Activated CD4-positive, alpha-beta T cell treated with anti-CD3 and anti-CD28 coated beads for 1 hour (primary cell): ENCODE results near the gene GPR61.

ENCODE experiments used
- DNase-seq: peaks from one replicate; pipeline ENCODE4 v3.0.0-alpha.2; 2020

GPR61 gene

GRCh38 chr1:109573785-109574184 is 34.1 kb downstream of the GPR61 start:
- DNase-seq: no peak

DNA sequence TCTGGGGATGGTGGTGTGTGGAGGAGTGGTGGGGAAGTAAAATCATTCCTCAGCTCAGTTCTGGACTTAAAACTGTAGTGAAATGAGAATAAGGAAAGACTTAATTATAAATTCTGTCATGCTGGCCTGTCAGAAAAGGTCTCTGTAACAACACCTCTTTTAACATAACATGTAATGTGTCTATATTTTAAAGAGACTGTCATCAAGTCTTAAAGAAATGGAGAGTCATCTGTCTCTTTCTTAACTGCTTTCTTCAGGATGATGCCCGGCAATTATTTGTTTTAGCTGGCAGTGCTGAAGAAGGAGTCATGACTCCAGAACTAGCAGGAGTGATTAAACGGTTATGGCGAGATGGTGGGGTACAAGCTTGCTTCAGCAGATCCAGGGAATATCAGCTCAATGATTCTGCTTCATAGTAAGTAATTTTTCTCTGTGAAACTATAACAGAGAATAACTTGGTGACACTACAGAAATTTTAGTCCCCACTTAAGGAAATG is 39.3 kb downstream of the GPR61 start:
- DNase-seq: no peak

DNA sequence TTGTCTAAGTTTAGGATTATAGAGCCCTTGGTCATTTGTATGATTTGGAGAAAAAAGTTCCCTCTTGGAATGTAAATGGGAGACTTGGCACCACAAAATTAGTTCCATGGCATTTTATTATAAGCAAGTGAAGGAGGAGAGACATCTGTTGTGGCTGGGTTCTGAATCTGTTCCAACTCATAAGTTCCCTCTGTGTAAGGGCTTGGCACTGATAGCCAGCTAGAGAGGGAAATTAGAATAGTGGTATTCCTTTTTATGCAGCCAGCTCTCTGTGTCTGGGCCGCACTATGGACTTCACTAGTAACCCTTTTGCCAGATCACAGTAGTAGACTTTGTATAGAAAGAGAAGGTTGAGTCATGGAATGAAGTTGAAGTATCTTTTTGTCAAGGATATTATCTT is 39.8 kb downstream of the GPR61 start:
- no peak for DNase-seq

DNA sequence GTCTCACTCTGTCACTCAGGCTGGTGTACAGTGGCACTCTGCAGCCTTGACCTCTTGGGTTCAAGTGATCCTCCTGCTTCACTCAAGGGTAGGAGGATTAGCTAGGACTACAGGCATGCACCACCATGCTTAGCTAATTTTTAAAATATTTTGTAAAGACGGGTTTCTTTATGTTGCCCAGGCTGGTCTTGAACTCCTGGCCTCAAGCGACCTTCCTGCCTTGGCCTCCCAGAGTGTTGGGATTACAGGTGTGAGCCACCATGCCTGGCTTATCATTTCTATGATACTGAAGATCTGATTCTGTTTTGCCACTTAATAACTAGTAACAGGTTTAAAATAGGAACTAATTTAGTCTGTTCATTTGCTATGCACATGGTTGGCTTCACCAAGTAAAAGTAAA is 42.3 kb downstream of the GPR61 start:
- no peak for DNase-seq

DNA sequence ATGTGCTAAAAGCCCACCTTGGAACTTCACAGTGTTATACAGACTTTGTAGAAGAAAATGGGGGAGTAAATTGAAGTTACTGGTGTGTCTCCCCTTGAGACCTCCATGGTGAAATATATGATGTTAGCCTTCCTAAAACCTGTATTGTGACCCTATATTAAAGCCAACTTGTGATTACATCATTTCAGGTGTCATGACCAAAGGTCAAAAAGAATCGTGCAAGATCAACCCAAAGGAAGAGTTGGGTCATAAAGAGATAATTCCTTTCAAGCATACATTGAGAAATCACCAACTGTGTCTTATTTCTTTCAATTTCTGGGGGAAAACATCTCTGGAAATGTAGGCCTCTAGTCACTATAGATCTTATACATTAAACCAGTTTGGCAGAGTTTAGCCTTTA is 45.1 kb downstream of the GPR61 start:
- DNase-seq: no peak

GRCh38 chr1:109586055-109586454 is 46.4 kb downstream of the GPR61 start:
- no peak for DNase-seq

- no peak for DNase-seq
Observed at GRCh38 chr1:109589177-109589576, 49.5 kb downstream of the GPR61 start.

DNA sequence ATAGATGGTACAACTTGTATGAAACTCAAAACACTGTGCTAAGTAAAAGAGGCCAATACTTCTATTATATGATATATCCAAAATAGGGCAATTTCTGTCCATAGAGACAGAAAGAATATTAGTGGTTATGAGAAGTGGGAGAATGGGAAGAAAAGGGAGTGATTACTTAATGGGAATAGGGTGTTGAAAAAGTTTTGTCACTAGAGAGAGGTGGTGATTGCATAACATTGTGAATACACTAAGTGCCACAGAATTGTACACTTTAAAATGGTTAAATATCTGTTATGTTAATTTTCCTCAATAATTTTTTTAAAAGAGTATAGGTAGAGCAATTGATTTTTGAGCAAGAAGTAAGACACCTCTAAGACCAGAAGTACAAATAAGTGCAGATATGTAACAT is 50.0 kb downstream of the GPR61 start:
- no peak for DNase-seq

GRCh38 chr1:109592916-109593315 is 53.2 kb downstream of the GPR61 start:
- DNase-seq: no peak

DNA sequence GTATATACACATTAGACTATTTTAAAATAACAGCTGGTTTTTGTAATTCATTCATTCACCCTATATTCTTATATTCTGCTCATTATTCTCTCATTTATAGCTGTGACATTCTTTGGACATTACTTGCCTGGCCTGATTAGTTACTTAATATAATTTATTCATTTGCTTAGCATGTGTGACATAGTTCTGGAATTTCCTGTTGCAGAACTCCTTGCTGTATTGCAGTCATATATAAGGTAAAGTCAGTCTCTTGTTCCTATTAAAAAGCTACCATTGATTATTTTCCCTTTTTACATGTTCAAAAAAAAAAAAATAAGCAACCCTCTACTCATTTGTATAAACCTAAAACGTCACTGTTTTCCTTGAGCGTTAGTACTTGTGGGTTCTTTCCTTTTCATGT is 55.9 kb downstream of the GPR61 start:
- DNase-seq: no peak
